NT2/D1 (cell line): ENCODE data around the gene U2SURP.

Experiments
- DNase-seq: peaks from one replicate; pipeline ENCODE4 v3.0.0-alpha.2; 2011; ENCODE audit warnings: low read depth, low spot score
- H3K27me3 ChIP-seq: 2 replicates; pipeline ENCODE4 v1.6.0; 2011; ENCODE audit warnings: mild to moderate bottlenecking; ENCODE audit not compliant: insufficient read length, insufficient read depth
- H3K36me3 ChIP-seq: 2 replicates; pipeline ENCODE4 v1.6.1; 2011; ENCODE audit warnings: mild to moderate bottlenecking, low read length, mixed read lengths; ENCODE audit not compliant: insufficient read depth, insufficient read length
- H3K4me1 ChIP-seq: 2 replicates; pipeline ENCODE4 v1.5.1; 2011; ENCODE audit not compliant: insufficient read depth, insufficient read length
- H3K4me3 ChIP-seq: 2 replicates; pipeline ENCODE4 v1.5.1; 2011; ENCODE audit warnings: low read depth; ENCODE audit not compliant: insufficient read length
- H3K9ac ChIP-seq: 2 replicates; pipeline ENCODE4 v1.6.0; 2011; ENCODE audit warnings: low read depth; ENCODE audit not compliant: insufficient read length
- H3K9me3 ChIP-seq: 2 replicates; pipeline ENCODE4 v1.5.1; 2011; ENCODE audit warnings: mild to moderate bottlenecking, low read length; ENCODE audit not compliant: insufficient read depth
- SUZ12 ChIP-seq: IDR thresholded peaks from 2 replicates; pipeline ENCODE4 v1.6.1; 2011; ENCODE audit not compliant: insufficient read length, insufficient read depth; ENCODE audit errors: extremely low read depth
- YY1 ChIP-seq: IDR thresholded peaks from 2 replicates; pipeline ENCODE4 v1.6.1; 2011; ENCODE audit not compliant: insufficient read length, insufficient read depth
- ZNF274 ChIP-seq: IDR thresholded peaks from 2 replicates; pipeline ENCODE4 v1.6.1; 2011; ENCODE audit warnings: mild to moderate bottlenecking, low read depth, low read length

The U2SURP gene

DNA sequence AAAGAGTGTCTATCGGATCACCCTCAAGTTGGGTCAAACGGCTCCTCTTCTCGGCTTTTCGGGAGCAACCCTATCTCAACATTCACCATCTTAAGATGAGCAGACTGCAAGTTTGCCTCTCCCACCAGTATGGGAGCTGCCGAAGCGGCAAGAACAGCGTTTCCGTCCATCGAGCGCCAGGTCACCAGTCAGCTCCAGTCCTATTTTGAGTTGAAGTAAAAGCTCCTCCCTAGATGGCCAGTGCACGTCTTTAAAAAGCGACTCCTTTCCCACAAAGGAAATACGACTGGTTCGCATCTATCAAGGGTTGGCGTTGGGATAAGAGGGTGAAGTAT is 369 bp upstream of the U2SURP start:
- Histone ChIP-seq H3K9ac (peak overlapping the region; percentile 99), H3K9me3 (no peaks in the 10 kb centered on the region), H3K4me3 (peak overlapping the region; percentile 96), H3K4me1 (peaks cover 5% of the 10 kb centered on the region), H3K27me3 (no peaks in the 10 kb centered on the region), H3K36me3 (no peaks in the 10 kb centered on the region)
- DNase-seq, result no peak
- TF ChIP-seq SUZ12 (no peak), YY1 (peak; percentile 11)

DNA sequence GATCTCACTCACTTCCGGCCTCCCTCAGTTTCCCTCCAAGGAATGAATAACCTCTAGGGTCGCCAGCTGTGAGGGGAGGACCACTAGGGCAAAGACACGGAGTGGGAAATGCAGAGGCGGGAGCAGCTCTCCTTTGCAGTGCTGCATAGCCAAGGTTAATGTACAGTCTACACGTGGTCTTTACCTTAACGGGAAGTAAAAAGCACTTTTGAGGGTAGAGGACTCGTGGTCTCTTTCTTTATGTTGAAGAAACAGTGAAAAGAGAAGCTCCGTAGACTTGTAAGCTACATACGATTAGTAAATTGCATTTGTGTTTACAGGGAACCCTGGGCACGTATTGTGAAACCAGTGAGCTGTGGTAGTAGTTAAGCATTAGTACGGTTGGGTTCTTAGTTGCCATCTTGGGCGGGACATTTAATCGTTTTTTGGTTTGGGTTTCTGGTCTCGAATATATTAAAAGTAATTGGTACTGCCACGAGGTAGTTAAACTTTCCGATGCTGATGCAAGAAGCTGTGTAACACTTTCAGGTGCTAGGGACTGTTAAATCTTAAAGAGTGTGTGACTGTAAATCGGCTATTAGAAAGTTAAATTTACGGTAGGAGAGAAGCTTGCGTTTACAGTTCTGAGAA is 828 bp downstream of the U2SURP start:
- H3K9ac ChIP-seq, result peak overlapping the region; percentile 99
- DNase-seq, result no peak

DNA sequence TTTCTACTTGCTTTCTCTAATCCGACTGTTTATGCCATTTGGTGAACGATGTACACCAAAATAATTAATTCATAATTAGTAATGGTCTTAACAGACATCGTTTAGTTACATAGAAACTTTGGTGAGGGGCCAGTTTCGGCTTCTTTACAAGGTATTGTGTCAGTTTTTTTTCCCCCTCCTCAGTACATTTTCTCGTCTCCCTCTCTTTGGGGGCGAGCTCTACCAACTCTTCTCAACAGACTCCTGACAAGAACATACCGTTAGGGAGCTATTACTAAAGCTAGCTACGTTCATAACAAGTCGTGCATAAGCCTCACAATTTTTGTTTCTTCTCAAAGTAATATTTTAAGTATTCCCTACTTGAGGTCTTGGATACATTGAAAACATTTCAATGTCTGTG is 1.4 kb downstream of the U2SURP start:
- no peak for TF ChIP-seq SUZ12
- no peak for TF ChIP-seq YY1
- TF ChIP-seq ZNF274, result no peak
- no peak for DNase-seq
- H3K4me1 ChIP-seq, result no peaks in the 10 kb centered on the region
- no peaks in the 10 kb centered on the region for H3K27me3 ChIP-seq
- peak overlapping the region; percentile 96 for H3K4me3 ChIP-seq
- H3K9ac ChIP-seq, result peak overlapping the region; percentile 99
- no peaks in the 10 kb centered on the region for H3K36me3 ChIP-seq
- H3K9me3 ChIP-seq, result no peaks in the 10 kb centered on the region

More for the DNA sequence above, 828 bp downstream of the U2SURP start:
- peak overlapping the region; percentile 96 for H3K4me3 ChIP-seq
- H3K4me1 ChIP-seq, result peaks cover 3% of the 10 kb centered on the region
- no peaks in the 10 kb centered on the region for H3K36me3 ChIP-seq
- H3K9me3 ChIP-seq, result no peaks in the 10 kb centered on the region
- H3K27me3 ChIP-seq, result no peaks in the 10 kb centered on the region
- TF ChIP-seq ZNF274 (no peak), YY1 (no peak), SUZ12 (no peak)

DNA sequence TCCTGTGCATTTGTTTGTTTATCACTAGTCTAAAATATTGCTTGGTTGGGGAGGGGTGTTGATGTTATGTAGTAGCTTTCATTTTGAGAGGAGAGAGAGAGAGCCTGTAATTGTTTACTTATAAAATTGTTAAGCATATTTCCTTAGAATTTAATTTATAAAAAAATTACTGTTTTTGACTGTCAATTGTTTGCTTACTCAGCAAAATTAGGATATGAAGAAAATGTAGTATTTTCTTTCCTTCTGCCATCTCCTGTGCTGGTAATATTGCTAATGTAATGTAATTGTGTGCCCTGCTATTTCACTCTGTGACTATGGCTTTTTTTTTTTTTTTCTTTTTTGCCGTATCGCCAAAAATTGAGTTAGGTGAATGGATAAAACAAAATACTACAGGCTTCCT is 3.5 kb downstream of the U2SURP start:
- H3K4me1 ChIP-seq, result no peaks in the 10 kb centered on the region
- H3K4me3 ChIP-seq, result no peak overlapping the region
- no peak overlapping the region for H3K9ac ChIP-seq
- no peaks in the 10 kb centered on the region for H3K27me3 ChIP-seq
- H3K9me3 ChIP-seq, result no peaks in the 10 kb centered on the region
- TF ChIP-seq YY1, result no peak
- TF ChIP-seq SUZ12, result no peak
- TF ChIP-seq ZNF274, result no peak
- H3K36me3 ChIP-seq, result no peaks in the 10 kb centered on the region
- no peak for DNase-seq

DNA sequence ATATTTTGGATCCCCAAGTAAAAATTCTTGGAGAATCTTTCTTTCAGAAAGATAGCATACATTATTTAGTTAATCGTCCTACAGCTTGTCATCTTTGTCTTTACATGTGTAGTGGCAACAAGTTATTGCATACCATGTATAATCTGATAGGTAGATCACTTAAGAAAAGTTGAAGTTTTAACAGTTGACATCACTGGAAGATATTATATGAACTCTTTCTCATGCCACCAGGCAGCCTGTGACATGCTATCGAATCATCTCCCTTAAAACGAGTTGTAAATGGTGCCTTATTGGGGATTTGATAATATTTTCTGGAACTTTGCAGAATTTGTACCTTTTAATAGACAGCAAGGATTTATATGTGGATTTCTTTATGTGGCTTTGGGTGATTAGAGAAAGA is 8.7 kb downstream of the U2SURP start:
- H3K9me3 ChIP-seq, result no peaks in the 10 kb centered on the region
- H3K4me3 ChIP-seq, result no peak overlapping the region
- peaks cover 35% of the 10 kb centered on the region for H3K36me3 ChIP-seq
- DNase-seq, result no peak
- no peak overlapping the region for H3K9ac ChIP-seq
- no peaks in the 10 kb centered on the region for H3K4me1 ChIP-seq
- no peaks in the 10 kb centered on the region for H3K27me3 ChIP-seq
- TF ChIP-seq YY1 (no peak), SUZ12 (no peak), ZNF274 (no peak)

DNA sequence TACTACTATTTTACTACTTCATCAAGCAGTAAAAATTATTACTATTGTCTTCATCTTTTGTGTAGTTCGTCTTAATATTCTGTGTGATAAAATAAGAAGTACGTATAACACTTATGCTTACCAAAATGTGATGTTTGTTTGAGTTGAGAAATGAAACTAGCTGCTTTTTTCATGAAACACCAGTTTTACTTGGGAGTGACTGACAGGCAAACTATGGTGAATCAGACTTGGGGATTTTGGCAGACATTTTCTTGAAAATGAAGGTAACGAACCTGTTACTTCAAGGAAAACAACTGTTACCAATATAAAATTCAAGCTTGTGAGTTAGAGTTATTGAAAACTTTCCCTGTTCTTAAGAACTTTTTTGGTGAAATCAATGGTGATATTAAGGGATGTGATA is 10.3 kb downstream of the U2SURP start:
- TF ChIP-seq ZNF274 (no peak), YY1 (no peak), SUZ12 (no peak)
- Histone ChIP-seq H3K4me1 (no peaks in the 10 kb centered on the region), H3K4me3 (no peak overlapping the region), H3K9ac (no peak overlapping the region), H3K36me3 (peaks cover 50% of the 10 kb centered on the region), H3K27me3 (no peaks in the 10 kb centered on the region), H3K9me3 (no peaks in the 10 kb centered on the region)
- DNase-seq, result no peak

DNA sequence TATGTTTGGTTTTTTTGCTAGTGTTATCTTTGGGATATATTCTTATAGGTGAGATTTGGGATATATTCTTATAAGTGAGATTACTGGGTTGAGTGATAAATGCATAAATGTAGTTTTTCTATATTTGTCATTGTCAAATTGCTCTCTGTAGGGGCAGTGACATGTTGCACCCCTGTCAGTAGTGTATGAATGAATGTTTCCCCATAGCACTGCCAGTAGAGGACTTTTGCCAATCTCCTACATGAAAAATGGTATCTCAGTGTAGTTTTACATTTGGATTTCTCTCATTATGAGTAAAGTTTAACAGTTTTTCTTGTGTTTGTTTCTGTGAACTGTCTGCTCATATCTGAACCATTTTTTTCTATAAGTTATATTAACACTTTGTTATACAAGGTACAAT is 13.6 kb downstream of the U2SURP start:
- H3K36me3 ChIP-seq, result peaks cover 80% of the 10 kb centered on the region
- no peaks in the 10 kb centered on the region for H3K4me1 ChIP-seq
- TF ChIP-seq YY1, result no peak
- no peak for TF ChIP-seq ZNF274
- TF ChIP-seq SUZ12, result no peak
- no peak for DNase-seq
- no peak overlapping the region for H3K4me3 ChIP-seq
- H3K9ac ChIP-seq, result no peak overlapping the region
- no peaks in the 10 kb centered on the region for H3K9me3 ChIP-seq
- H3K27me3 ChIP-seq, result no peaks in the 10 kb centered on the region
